Activated naive CD4-positive, alpha-beta T cell treated with anti-CD3 and anti-CD28 coated beads, Interleukin-2, amount 50 U/mL, for 16 hours (primary cell): ENCODE data around the gene CTSW.

Experiments used
- DNase-seq: peaks from one replicate; pipeline ENCODE4 v3.0.0-alpha.2; 2020

Gene CTSW

GRCh38 chr11:65932558-65932919 lies 52.9 kb downstream of the CTSW start:
- no peak for DNase-seq
